Measurements from ENCODE around the gene ALOX15B.
"Not testable (repeated sequence)": the region's sequence is repeated elsewhere in the genome, so short reads cannot be mapped to it uniquely, and the experiment has no call there.

Gene ALOX15B

GRCh38 chr17:8013731-8014557 is 24.9 kb upstream of the ALOX15B start:
- no peak for DNase-seq (ENCODE audit: low spot score)

DNA sequence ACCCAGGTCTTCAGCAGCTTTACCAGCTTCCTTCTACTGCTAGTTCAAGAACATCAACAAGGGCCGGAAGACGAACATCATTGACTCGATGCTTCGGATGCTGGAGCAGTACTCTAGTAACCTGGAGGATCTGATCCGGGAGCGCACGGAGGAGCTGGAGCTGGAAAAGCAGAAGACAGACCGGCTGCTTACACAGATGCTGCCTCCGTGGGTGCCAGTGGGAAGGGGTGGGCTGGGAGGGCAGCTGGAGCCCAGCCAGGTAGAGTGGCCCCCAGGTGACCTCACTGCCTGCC is 24.4 kb upstream of the ALOX15B start:
- no peak for DNase-seq (ENCODE audit: low spot score)

- DNase-seq (ENCODE audit: low spot score) = no peak
Observed at GRCh38 chr17:8015236-8015956, 23.5 kb upstream of the ALOX15B start.

GRCh38 chr17:8015957-8016631 is 22.8 kb upstream of the ALOX15B start:
- no peak for DNase-seq (ENCODE audit: low spot score)

DNA sequence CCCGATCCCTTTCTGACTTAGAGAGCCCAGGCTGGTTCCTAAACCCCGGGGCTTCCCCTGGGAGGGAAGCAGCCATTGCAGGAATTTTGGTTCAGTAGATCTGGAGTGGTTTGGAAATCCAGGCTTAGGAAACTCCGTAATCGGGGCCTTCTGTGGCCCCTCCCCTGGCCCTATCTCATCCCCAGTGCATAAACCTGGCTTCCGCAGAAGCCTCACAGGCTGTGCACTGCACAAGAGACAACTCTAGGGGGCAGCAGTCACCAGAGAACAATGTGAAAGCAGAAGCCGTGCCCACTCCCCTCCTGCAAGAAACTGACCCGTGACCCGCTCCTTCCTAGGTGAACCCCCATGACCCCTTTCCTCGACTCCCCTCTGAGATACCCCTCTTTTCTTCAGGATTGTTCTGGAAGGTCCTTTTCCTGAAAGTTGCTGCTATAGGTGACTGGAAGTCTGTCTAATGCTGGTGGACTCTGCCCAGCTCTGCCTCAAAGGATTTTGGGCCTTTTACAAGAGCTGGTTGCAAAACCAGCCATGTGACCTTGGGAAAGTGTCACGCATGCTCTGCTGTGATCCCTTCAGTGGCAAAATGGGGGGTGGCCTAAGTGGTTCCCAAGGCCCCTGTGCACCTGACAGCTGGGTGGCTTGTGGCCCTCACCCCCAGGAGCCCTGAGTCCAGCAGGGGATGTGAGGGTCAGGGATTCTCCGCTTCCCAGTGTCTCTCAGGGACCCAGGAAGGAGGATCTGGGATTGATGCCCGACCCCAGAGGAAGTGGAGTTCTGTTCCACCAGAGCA is 22.0 kb upstream of the ALOX15B start:
- no peak for DNase-seq (ENCODE audit: low spot score)

DNA sequence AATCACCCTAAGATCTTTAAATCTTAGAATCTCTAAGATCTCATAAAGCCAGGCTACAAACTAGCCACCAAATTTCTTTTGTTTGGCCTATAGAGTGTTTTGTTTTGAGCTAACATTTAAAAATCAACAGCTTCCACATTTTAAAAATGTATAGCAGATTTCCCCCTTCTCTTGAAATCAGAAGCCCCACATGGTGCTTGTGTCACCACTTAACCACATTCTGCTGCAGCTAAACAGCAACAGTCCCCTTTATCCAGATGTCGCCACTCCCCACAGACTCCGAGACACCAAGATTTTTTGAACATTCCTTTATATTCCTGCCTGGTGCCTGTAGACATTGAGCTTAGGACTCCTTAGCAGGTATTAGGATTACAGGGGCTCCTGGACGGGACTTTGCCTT is 20.4 kb upstream of the ALOX15B start:
- DNase-seq (ENCODE audit: low spot score) = no peak

DNA sequence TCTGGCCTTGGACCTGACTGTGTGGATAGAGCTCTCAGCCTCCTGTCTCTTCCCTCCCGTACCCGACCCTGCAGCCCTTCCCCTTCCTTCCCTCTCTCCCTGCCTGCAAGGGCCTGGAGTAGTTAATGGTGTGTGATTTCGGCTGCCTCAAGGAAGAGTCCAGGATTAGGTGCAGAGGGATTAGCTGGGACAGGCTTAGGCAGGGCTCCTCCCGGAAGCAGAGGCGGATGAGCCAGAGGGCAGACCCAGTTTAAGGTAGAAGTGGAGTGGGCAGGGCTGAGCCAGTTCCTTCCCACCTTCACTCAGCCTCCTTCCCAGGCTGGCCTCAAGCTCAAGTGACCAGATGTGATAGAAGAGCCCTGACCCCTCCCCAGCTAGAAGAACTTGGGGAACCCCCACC is 19.7 kb upstream of the ALOX15B start:
- DNase-seq (ENCODE audit: low spot score) = no peak

DNA sequence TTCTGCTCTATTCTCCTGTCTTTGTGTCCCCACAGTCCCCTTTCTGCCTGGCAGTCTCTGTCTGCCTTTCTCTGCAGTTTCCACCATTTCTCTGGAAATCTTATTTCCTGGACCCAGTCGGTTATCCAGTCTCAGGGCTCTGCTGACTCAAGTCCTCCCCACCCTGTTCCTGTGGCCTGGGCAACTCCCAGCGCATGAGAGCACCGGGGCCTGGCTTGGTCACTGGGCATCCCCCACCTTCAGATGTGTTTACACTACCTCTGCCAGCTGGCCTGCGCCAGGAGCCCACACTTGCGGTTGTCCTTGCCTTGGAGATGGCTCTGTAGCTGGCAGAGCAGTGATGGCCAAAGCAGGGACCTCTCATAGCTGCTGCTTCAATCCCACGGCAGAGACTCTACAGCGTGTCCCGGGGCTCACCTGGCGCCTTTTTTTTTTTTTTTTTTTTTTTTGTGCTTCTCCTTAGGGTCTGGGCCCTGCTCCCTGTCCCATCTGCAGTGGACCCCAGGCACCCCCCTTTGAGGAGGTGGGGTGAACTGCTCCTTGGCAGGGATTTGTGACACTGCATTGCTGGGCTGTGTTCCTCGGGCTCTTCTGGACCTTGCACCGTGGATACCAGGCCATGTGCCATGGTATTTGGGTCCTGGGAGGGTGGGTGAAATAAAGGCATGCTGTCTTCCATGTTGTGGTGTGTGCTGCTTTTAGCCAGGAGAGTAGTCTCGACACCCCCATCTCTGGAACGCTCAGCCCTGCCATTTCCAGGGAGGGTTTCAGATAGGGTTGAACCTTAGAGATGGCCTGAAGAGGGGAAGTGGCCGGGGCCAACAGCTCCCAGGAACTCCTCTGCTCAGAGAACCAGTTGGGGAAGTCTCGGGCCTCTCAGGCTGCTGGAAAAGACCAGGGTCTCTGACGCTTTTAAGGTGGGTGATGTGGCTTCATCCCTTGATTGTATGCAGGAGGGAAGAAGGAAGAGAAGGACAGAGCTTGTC is 18.9 kb upstream of the ALOX15B start:
- no peak for DNase-seq (ENCODE audit: low spot score)

DNA sequence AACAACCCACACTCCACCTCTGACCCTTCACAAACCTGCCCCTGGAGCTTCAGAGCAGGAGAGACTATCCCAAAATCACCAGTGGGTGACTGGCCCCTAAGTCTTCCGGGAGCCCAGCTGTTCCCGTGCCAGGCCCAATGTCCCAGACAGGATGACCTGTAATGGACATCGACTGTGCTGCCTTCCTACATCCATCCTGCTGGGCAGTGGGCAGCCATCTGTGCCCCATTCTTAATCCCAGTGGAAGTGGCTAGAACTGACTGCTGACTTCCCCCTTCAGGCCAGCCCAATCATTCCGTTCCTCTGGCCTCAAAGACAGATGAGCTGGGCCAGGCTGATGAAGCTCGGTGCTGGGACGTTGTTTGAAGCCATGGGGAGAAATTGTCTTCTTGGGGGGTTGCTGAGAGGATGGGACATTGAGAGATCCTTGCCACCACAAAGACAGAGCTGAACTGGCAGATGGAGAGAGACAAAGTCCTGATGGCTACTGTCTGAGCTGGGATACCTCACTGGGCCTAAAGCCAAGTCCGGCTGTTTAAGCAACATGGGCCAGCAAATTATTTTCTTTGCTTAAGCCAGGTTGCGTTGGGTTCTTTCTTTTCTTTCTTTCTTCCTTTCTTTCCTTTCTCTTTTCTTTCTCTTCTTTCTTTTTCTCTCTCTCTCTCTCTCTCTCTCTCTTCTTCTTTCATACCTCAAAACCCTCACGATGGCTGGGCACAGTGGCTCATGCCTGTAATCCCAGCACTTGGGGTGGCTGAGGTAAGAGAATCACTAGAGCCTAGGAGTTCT is 17.9 kb upstream of the ALOX15B start:
- DNase-seq (ENCODE audit: low spot score) = no peak

GRCh38 chr17:8021565-8022359 is 17.1 kb upstream of the ALOX15B start:
- DNase-seq (ENCODE audit: low spot score) = no peak

DNA sequence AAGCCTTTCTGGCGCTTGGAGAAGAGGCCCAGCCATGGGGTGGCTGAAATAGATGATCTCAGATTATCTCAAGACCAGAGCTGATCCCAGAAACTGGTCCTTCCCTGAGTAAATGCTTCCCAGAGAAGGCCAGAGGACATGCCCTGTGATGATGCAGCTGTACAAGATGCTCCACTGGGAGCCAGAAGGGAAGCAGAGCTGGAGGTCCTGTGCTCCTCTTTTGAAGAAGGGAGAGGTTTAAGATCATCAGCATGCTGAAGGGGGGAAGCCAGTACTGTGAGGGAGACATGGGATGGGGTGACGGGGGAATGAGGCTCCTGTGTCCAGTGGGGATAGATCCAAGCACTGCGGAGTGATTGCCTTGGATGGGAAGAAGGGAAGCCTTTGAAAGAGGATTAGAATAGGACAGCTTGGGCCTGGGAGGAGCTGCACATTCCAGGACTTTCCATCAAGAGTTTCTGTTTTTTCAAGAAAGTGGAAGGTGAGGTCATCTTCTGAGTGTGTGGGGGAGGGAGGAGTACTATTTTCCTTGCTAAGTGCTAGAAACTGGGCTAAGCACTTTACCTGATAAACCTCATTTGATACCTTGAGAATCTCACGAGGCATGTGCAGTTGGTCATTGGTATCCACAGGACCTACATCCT is 16.4 kb upstream of the ALOX15B start:
- no peak for DNase-seq (ENCODE audit: low spot score)

GRCh38 chr17:8024161-8024560 is 14.7 kb upstream of the ALOX15B start:
- not testable (repeated sequence) for DNase-seq (ENCODE audit: low spot score)

GRCh38 chr17:8025176-8025911 is 13.5 kb upstream of the ALOX15B start:
- no peak for DNase-seq (ENCODE audit: low spot score)

- DNase-seq (ENCODE audit: low spot score) = no peak
Observed at GRCh38 chr17:8029121-8029520, 9.7 kb upstream of the ALOX15B start.

GRCh38 chr17:8031261-8031661 is 7.6 kb upstream of the ALOX15B start:
- no peak for DNase-seq (ENCODE audit: low spot score)

DNA sequence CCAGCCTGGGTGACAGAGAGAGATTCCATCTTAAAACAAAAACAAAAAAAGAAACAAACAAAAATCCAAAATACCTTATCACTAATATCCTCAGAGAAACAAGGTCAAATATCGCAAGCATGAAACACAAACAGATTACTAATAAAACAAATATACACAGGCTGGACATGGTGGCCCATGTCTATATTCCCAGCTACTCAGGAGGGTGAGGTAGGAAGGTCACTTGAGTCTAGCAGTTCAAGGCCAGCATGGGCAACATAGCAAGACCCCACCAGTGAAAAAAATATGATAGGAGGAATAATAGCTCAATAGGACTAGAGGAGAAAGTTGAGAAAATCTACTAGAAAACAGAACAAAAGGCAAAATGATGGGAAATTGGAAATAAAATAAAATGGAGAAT is 6.9 kb upstream of the ALOX15B start:
- DNase-seq (ENCODE audit: low spot score) = no peak

DNA sequence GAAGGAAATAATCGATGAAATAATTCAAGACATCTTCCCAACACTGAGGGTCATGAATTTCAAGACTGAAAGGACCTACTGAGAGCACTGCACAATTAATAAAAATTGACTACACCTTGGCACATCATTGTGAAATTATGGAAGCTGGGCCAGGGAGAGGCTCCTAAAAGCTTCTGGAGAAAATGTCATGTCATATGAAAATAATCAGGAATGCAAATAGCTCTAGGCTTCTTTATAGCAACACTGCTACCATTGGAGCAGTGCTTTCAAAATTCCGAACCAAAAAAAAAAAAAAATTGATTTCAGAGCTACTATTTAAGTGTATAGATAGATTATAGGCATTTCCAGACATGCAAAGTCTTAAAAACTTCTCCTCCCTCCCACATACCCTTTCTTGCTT is 6.4 kb upstream of the ALOX15B start:
- DNase-seq (ENCODE audit: low spot score) = no peak

DNA sequence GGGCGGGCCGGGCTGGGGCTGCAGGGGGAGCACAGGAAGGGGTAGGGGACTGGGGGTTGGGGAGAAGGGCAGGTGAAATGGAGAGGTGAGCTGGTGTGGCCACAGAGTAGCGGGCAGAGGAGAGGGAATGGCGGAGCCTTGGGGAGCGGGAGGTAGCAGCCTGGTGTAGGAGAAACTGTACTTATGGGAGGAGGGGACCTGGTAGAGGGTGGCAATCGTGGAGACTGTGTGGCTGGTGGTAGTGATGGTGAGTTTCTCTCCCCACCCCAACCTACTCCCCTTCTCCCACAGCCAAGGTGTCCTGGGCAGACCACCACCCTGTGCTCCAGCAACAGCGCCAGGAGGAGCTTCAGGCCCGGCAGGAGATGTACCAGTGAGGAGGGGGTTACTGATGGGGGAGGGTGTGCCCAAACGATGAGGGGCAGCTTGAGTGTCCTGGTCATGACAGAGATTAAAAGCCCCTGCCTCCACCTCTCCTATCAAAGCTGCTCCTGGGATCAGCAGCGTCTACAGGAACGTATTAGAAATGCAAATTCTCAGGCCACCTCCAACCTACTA is 831 bp downstream of the ALOX15B start:
- DNase-seq (ENCODE audit: low spot score) = no peak
